K562 (cell line): ENCODE results near the gene GANAB. TPM values are rescaled to one million over a fixed set of nuclear protein-coding genes. Genes with fewer than 3 reads are reported as not detected.
"Not testable (repeated sequence)": the region's sequence is repeated elsewhere in the genome, so short reads cannot be mapped to it uniquely, and the experiment has no call there.

Experiments
- ATAC-seq: fragments of 200-7000 bp; cut with Tn5 transposase; 3 replicates; pipeline ENCODE4 v1.9.1; 2020; ENCODE audit warnings: moderate library complexity
- BruUV-seq: library from RNA; stranded (reverse); fragments of 400-500 nt; replicated peaks from 2 replicates; lab custom pipeline; 2021; lab: Mats Ljungman, UMichigan
- CTCF ChIA-PET: fragments of 300-600 bp; formaldehyde crosslinking; extraction: SDS; loops from one replicate; lab custom pipeline; 2021; ENCODE audit warnings: low intra/inter-chr PET ratio; lab: Yijun Ruan, JAX
- POLR2A ChIA-PET: fragments of 300-600, 350-650 bp; sonication (Branson Sonifier 250); formaldehyde crosslinking; extraction: SDS; loops from one replicate; lab custom pipeline; 2021; ENCODE audit warnings: antibody characterized with exemption, inconsistent platforms; lab: Yijun Ruan, JAX
- DNase-seq, 4 experiments: peaks; one replicate each; pipeline versions ENCODE4 v3.0.0 to v3.0.0-alpha.2; 2011 to 2018; ENCODE audit warnings: low spot score in 3 of 4, mixed read lengths in 3 of 4; ENCODE audit errors: extremely low read depth in 1 of 4
- FAIRE-seq: peaks from 2 replicates; lab custom pipeline; 2011; peaks lifted over from hg19 to GRCh38; lab: Jason Lieb, UNC
- H2AFZ ChIP-seq: 2 replicates; pipeline ENCODE4 v1.6.0; 2011; ENCODE audit warnings: low read depth, low read length, control low read depth, inconsistent platforms
- H3K27ac ChIP-seq: fragments of 200-600 bp; 3 replicates; pipeline ENCODE4 v1.8.0; 2011; ENCODE audit warnings: low read depth, mild to moderate bottlenecking, control low read depth, inconsistent platforms, low read length, moderate library complexity, mixed read lengths; ENCODE audit errors: extremely low read depth
- H3K27me3 ChIP-seq, 2 experiments: fragments of 300-600 bp in 1 of 2; 2 replicates in 1 of 2; 3 replicates in 1 of 2; pipeline versions ENCODE4 v1.6.0 to v1.8.0; 2011; ENCODE audit warnings: inconsistent platforms in 2 of 2, low read length in 2 of 2, mild to moderate bottlenecking in 1 of 2, mixed read lengths in 1 of 2, moderate library complexity in 1 of 2; ENCODE audit not compliant: control insufficient read depth in 2 of 2, insufficient read depth in 2 of 2
- H3K36me3 ChIP-seq: fragments of 300-600 bp; 3 replicates; pipeline ENCODE4 v1.8.0; 2011; ENCODE audit warnings: mild to moderate bottlenecking, low read length, inconsistent platforms; ENCODE audit not compliant: control insufficient read depth, insufficient read depth
- H3K4me1 ChIP-seq, 2 experiments: fragments of 200-600 bp in 1 of 2; replicated peaks in 1 of 2; 2 replicates in 1 of 2; 3 replicates in 1 of 2; pipeline versions ENCODE4 v1.5.1 to v1.8.0; 2011; ENCODE audit warnings: inconsistent platforms in 2 of 2, low read length in 2 of 2, mild to moderate bottlenecking in 1 of 2, mixed read lengths in 1 of 2, moderate library complexity in 1 of 2; ENCODE audit not compliant: control insufficient read depth in 2 of 2, insufficient read depth in 2 of 2
- H3K4me2 ChIP-seq: 2 replicates; pipeline ENCODE4 v1.6.1; 2011; ENCODE audit warnings: low read length, control low read depth, inconsistent platforms, mixed read lengths; ENCODE audit not compliant: insufficient read depth
- H3K4me3 ChIP-seq: fragments of 200-600 bp; sonication (generic), shearing (Covaris generic); 2 replicates; pipeline ENCODE4 v1.5.1; 2016; ENCODE audit warnings: control low read depth, inconsistent platforms
- H3K79me2 ChIP-seq: fragments of 200-600 bp; 3 replicates; pipeline ENCODE4 v1.8.0; 2011; ENCODE audit warnings: low read length, inconsistent platforms; ENCODE audit not compliant: control insufficient read depth, insufficient read depth
- H3K9ac ChIP-seq, 2 experiments: 2 replicates each; pipeline versions ENCODE4 v1.6.0 to v1.6.1; 2011; ENCODE audit warnings: low read depth in 2 of 2, low read length in 2 of 2, control low read depth in 1 of 2, inconsistent platforms in 1 of 2, mild to moderate bottlenecking in 1 of 2, mixed read lengths in 1 of 2; ENCODE audit not compliant: insufficient read depth in 1 of 2
- H3K9me1 ChIP-seq: one replicate; pipeline ENCODE4 v1.6.0; 2011; ENCODE audit warnings: inconsistent platforms, mild to moderate bottlenecking, low read length, moderate library complexity; ENCODE audit not compliant: control insufficient read depth, insufficient read depth
- H3K9me3 ChIP-seq: replicated peaks from 2 replicates; pipeline ENCODE4 v1.5.1; 2011; ENCODE audit warnings: low read depth, low read length, inconsistent platforms; ENCODE audit not compliant: control insufficient read depth, insufficient read depth
- H4K20me1 ChIP-seq: replicated peaks from 2 replicates; pipeline ENCODE4 v1.6.1; 2011; ENCODE audit warnings: low read length, inconsistent platforms, mixed read lengths; ENCODE audit not compliant: control insufficient read depth, insufficient read depth
- POLR2G ChIP-seq: fragments of 200-400 bp; formaldehyde crosslinking; IDR thresholded peaks from 2 replicates; pipeline ENCODE4 v1.6.1; 2017; ENCODE audit warnings: low read depth, mild to moderate bottlenecking, antibody characterized with exemption, low read length, moderate library complexity
- RBFOX2 ChIP-seq: fragments of 200-400 bp; formaldehyde crosslinking; IDR thresholded peaks from 2 replicates; pipeline ENCODE4 v1.6.1; 2017; ENCODE audit warnings: low read depth, mild to moderate bottlenecking, low read length, moderate library complexity
- RBM25 ChIP-seq: fragments of 200-400 bp; formaldehyde crosslinking; IDR thresholded peaks from 2 replicates; pipeline ENCODE4 v1.6.1; 2018; ENCODE audit warnings: low read length, low read depth, moderate library complexity; ENCODE audit not compliant: severe bottlenecking
- ZNF644 ChIP-seq: fragments of 200-800 bp; sonication (Bioruptor generic); IDR thresholded peaks from 2 replicates; pipeline ENCODE4 v1.6.1; 2016; ENCODE audit warnings: low read depth, missing genetic modification characterization, missing compliant biosample characterization
- WGBS: fragments of 100-300 bp; shearing (Covaris generic); methylation state at CpG from one replicate; pipeline ENCODE4 v1.1.6; 2016; ENCODE audit warnings: low coverage, mixed read lengths; ENCODE audit not compliant: insufficient coverage; ENCODE audit errors: missing lambda C conversion rate; 5-methylcytosine and 5-hydroxymethylcytosine counted together
- in situ Hi-C: fragments of 300-500 bp; cut with MboI; formaldehyde crosslinking; loops from 4 replicates; pipeline ENCODE4 v1.15.0; 2018; ENCODE audit warnings: inconsistent platforms, mixed read lengths
- intact Hi-C: fragments of 100-400 bp; cut with micrococcal nuclease; formaldehyde crosslinking; loops from 2 replicates; pipeline ENCODE4 v1.14.2; 2022
- polyA plus RNA-seq, 8 experiments: library from polyadenylated mRNA; depleted of rRNA in 4 of 8; stranded (reverse) in 5 of 8; unstranded in 3 of 8; fragments of >200 nt; fragmentation: Nextera tagmentation in 2 of 8; fragmentation: Illumina TruSeq in 1 of 8; extraction: Ambion mirVana in 2 of 8; extraction: Trizol in 1 of 8; gene quantifications; 2 replicates each; pipeline versions ENCODE4 v1.2.1 to v1.2.3, GENCODE V29; 2011 to 2014; ENCODE audit warnings: inconsistent platforms in 1 of 8, missing spikeins in 1 of 8
- total RNA-seq, 7 experiments: library from RNA; depleted of rRNA in 6 of 7; stranded (reverse); fragments of >200 nt in 6 of 7; fragmentation: Illumina TruSeq in 2 of 7; extraction: Trizol in 2 of 7; gene quantifications; 2 replicates each; pipeline versions ENCODE4 v1.2.1 to v1.2.3, GENCODE V29; 2011 to 2021; ENCODE audit warnings: low replicate concordance in 1 of 7

Gene GANAB
- total and polyA plus RNA-seq, 9 of the 15 experiments (the other 6 are each of a cell fraction or from before 2014, with no cell fraction given) = 6.5 to 284 (median 161) TPM

DNA sequence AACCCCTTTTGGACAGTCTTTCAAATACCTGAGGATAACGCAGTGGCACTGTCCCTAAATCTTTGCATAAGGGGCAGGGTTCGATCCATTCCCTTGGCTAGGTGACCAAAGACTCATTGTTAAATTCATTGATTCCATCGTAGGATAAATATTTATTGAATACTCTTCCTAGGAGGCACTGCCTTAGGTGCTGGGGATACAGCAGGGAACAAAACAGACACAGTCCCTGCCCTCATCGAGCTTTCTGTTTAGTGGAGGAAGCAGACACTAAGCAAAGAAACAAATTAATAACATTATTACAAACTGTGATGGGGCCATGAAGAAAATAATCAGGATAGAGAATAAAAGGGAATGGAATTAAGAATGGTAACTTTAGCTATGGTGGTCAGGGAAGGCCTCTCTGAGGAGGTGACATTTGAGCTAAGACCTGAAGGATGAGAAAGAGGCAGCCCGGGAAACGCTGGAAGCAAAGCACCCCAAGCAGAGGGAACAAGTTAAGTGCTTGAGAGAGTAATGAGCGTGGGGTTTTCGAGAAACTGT is 25.3 kb downstream of the GANAB start (continued):
- TF ChIP-seq RBM25 (no peak), ZNF644 (tag) (no peak)
- TF ChIP-seq, all 486 proteins: peak for 13

DNA sequence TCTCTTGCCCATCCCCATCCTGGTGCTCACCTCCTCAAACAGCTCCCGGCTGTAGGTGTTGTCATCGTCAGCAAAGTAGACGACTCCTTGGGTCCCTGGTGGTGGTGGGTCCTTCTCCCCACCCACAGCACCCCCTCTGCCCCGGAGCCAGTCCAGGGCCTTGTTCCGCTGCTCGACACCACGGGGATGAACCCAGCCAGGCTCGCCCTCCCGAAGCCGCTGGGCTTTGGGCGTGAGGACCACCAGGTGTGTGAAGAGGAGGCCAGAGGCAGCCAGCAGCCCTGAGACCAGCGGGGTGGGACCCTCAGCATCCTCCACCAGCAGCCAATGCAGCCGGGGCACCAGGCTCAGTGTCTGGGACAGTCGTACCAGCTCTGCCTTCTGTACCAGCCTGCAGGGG is 29.5 kb downstream of the GANAB start:
- H3K4me3 ChIP-seq, POLR2A ChIA-PET, H3K27ac ChIP-seq: not testable (repeated sequence)

More for the DNA sequence above, 29.5 kb downstream of the GANAB start:
- H3K4me1 ChIP-seq = peaks cover 24 to 49% of the 10 kb centered on the region in 2 experiments; a peak in 4 of 5 replicates
- peaks cover 22% of the 10 kb centered on the region for H3K79me2 ChIP-seq
- H3K27me3 ChIP-seq, in situ Hi-C loops, H3K9me3 ChIP-seq, intact Hi-C loops, H3K4me2 ChIP-seq, CTCF ChIA-PET, H3K9me1 ChIP-seq, DNase-seq, BruUV-seq, H2AFZ ChIP-seq, H4K20me1 ChIP-seq, FAIRE-seq, ATAC-seq: not testable (repeated sequence)
- H3K9ac ChIP-seq = 0 out of 4 replicates have a peak overlapping the region, but pooled peaks of 1 of the 2 experiments have one; percentile 19
- TF ChIP-seq POLR2G = peak; percentile 65
- peak; percentile 48 for TF ChIP-seq RBFOX2
- peaks cover 34% of the 10 kb centered on the region for H3K36me3 ChIP-seq
- 100% methylated on average over 4 of the region's 14 CpGs for WGBS
